IMR-90 (cell line): Measurements from ENCODE around the gene MRGPRE. TPM values are rescaled to one million over a fixed set of nuclear protein-coding genes. Genes with fewer than 3 reads are reported as not detected.
"Not testable (repeated sequence)": the region's sequence is repeated elsewhere in the genome, so short reads cannot be mapped to it uniquely, and the experiment has no call there.

Experiments used
- ATAC-seq: fragments of 200-7000 bp; cut with Tn5 transposase; 2 replicates; pipeline ENCODE4 v1.9.1; 2020; ENCODE audit warnings: low read depth, mild to moderate bottlenecking, moderate library complexity
- BruUV-seq: library from RNA; stranded (reverse); fragments of 400-500 nt; replicated peaks from 2 replicates; lab custom pipeline; 2021; lab: Mats Ljungman, UMichigan
- CTCF ChIA-PET: fragments of 300-600 bp; formaldehyde crosslinking; extraction: SDS; loops from one replicate; lab custom pipeline; 2021; ENCODE audit warnings: antibody characterized with exemption; lab: Yijun Ruan, JAX
- POLR2A ChIA-PET: fragments of 300-600 bp; sonication (Branson Sonifier 250); formaldehyde crosslinking; loops from one replicate; lab custom pipeline; 2022; ENCODE audit warnings: antibody characterized with exemption; ENCODE audit not compliant: unreplicated experiment; lab: Charles Lee
- DNase-seq: peaks from one replicate; pipeline ENCODE4 v3.0.0; 2013
- H2AFZ ChIP-seq: replicated peaks from 2 replicates; pipeline ENCODE3; 2013; ENCODE audit warnings: low read length, mild to moderate bottlenecking; ENCODE audit not compliant: poor library complexity
- H2AK5ac ChIP-seq: 2 replicates; pipeline ENCODE4 v1.6.1; 2013; ENCODE audit warnings: low read depth, low read length, inconsistent platforms
- H2AK9ac ChIP-seq: replicated peaks from 2 replicates; pipeline ENCODE3; 2013; ENCODE audit warnings: mild to moderate bottlenecking, low read depth, low read length, moderate library complexity; ENCODE audit not compliant: poor library complexity
- H2BK120ac ChIP-seq: 2 replicates; pipeline ENCODE4 v1.6.1; 2013; ENCODE audit warnings: low read depth, low read length, inconsistent platforms
- H2BK15ac ChIP-seq: 3 replicates; pipeline ENCODE4 v1.6.1; 2013; ENCODE audit warnings: low read depth, low read length, inconsistent platforms
- H2BK20ac ChIP-seq: 2 replicates; pipeline ENCODE4 v1.6.1; 2013; ENCODE audit warnings: low read depth, mild to moderate bottlenecking, inconsistent platforms, low read length, moderate library complexity
- H2BK5ac ChIP-seq: 2 replicates; pipeline ENCODE4 v1.6.1; 2013; ENCODE audit warnings: mild to moderate bottlenecking, low read depth, low read length, inconsistent platforms; ENCODE audit not compliant: poor library complexity, severe bottlenecking
- H3K14ac ChIP-seq: replicated peaks from 2 replicates; pipeline ENCODE4 v1.6.1; 2013; ENCODE audit warnings: low read depth, low read length, inconsistent platforms
- H3K18ac ChIP-seq: 2 replicates; pipeline ENCODE4 v1.6.1; 2013; ENCODE audit warnings: low read depth, low read length, control low read depth
- H3K23ac ChIP-seq: 2 replicates; pipeline ENCODE4 v1.6.1; 2013; ENCODE audit warnings: low read depth, low read length, inconsistent platforms
- H3K27ac ChIP-seq: 2 replicates; pipeline ENCODE4 v1.5.1; 2013; ENCODE audit warnings: mild to moderate bottlenecking, control low read depth, low read length; ENCODE audit not compliant: insufficient read depth
- H3K27me3 ChIP-seq: 2 replicates; pipeline ENCODE4 v1.6.1; 2013; ENCODE audit warnings: low read length; ENCODE audit not compliant: control insufficient read depth, insufficient read depth
- H3K36me3 ChIP-seq: 2 replicates; pipeline ENCODE4 v1.6.1; 2013; ENCODE audit warnings: low read length, mixed read lengths; ENCODE audit not compliant: control insufficient read depth, insufficient read depth
- H3K4ac ChIP-seq: 2 replicates; pipeline ENCODE4 v1.6.1; 2013; ENCODE audit warnings: low read depth, low read length, inconsistent platforms
- H3K4me1 ChIP-seq: 2 replicates; pipeline ENCODE4 v1.6.1; 2013; ENCODE audit warnings: low read length, mixed read lengths; ENCODE audit not compliant: control insufficient read depth, insufficient read depth
- H3K4me2 ChIP-seq: 2 replicates; pipeline ENCODE4 v1.6.1; 2013; ENCODE audit warnings: low read depth, mild to moderate bottlenecking, control low read depth, low read length, moderate library complexity
- H3K4me3 ChIP-seq: 2 replicates; pipeline ENCODE4 v1.5.1; 2013; ENCODE audit warnings: low read depth, mild to moderate bottlenecking, control low read depth, low read length, moderate library complexity; ENCODE audit not compliant: insufficient read depth
- H3K56ac ChIP-seq: 2 replicates; pipeline ENCODE4 v1.6.1; 2013; ENCODE audit warnings: low read length, inconsistent platforms; ENCODE audit not compliant: insufficient read depth; ENCODE audit errors: extremely low read depth
- H3K79me1 ChIP-seq, 2 experiments: 2 replicates each; pipeline ENCODE4 v1.6.1; 2013; ENCODE audit warnings: low read length in 2 of 2, inconsistent platforms in 1 of 2, low read depth in 1 of 2
- H3K9ac ChIP-seq: 2 replicates; pipeline ENCODE4 v1.6.1; 2013; ENCODE audit warnings: low read depth, low read length, control low read depth
- H3K9me1 ChIP-seq: 2 replicates; pipeline ENCODE4 v1.6.1; 2013; ENCODE audit warnings: low read length, inconsistent platforms; ENCODE audit not compliant: insufficient read depth
- H3K9me3 ChIP-seq: 2 replicates; pipeline ENCODE4 v1.6.1; 2013; ENCODE audit warnings: low read length; ENCODE audit not compliant: control insufficient read depth, insufficient read depth
- H4K20me1 ChIP-seq: 2 replicates; pipeline ENCODE4 v1.6.1; 2013; ENCODE audit warnings: low read length, inconsistent platforms; ENCODE audit not compliant: insufficient read depth
- H4K5ac ChIP-seq: 2 replicates; pipeline ENCODE4 v1.6.1; 2013; ENCODE audit warnings: mild to moderate bottlenecking, low read depth, low read length, control low read depth
- H4K8ac ChIP-seq, 2 experiments: 2 replicates each; pipeline ENCODE4 v1.6.1; 2013; ENCODE audit warnings: low read depth in 2 of 2, low read length in 2 of 2, control low read depth in 1 of 2, inconsistent platforms in 1 of 2
- H4K91ac ChIP-seq: 2 replicates; pipeline ENCODE4 v1.6.1; 2013; ENCODE audit warnings: low read depth, low read length, inconsistent platforms; ENCODE audit not compliant: insufficient read depth
- WGBS, 2 experiments: methylation state at CpG; one replicate each; pipeline versions ENCODE4 v1.1.5 to v1.1.7; 2013; ENCODE audit warnings: missing lambda C conversion rate in 2 of 2; ENCODE audit not compliant: insufficient read length in 1 of 2; ENCODE audit errors: extremely low coverage in 2 of 2; 5-methylcytosine and 5-hydroxymethylcytosine counted together
- dilution Hi-C: fragments of 300-500 bp; cut with HindIII; formaldehyde crosslinking; loops from one replicate; pipeline ENCODE4 v1.14.3; 2018; ENCODE audit warnings: low sequenced_read_pairs; ENCODE audit not compliant: unreplicated experiment
- in situ Hi-C: fragments of 300-500 bp; cut with MboI; formaldehyde crosslinking; loops from 3 replicates; pipeline ENCODE4 v1.14.3; 2019; ENCODE audit warnings: low sequenced_read_pairs, inconsistent platforms, mixed read lengths
- intact Hi-C: fragments of 100-400 bp; cut with micrococcal nuclease; formaldehyde crosslinking; loops from 2 replicates; pipeline ENCODE4 v1.10.0; 2022
- polyA plus RNA-seq, 3 experiments: library from polyadenylated mRNA; depleted of rRNA; stranded (reverse); fragments of >200 nt; gene quantifications; 2 replicates each; pipeline ENCODE4 v1.2.3, GENCODE V29; 2012; ENCODE audit warnings: low replicate concordance in 1 of 3
- total RNA-seq: library from RNA; depleted of rRNA; stranded (reverse); fragments of >200 nt; gene quantifications from 2 replicates; pipeline ENCODE4 v1.2.3, GENCODE V29; 2012

Gene MRGPRE
- total and polyA plus RNA-seq, 2 of the 4 experiments (the other 2 are of a cell fraction): not detected

DNA sequence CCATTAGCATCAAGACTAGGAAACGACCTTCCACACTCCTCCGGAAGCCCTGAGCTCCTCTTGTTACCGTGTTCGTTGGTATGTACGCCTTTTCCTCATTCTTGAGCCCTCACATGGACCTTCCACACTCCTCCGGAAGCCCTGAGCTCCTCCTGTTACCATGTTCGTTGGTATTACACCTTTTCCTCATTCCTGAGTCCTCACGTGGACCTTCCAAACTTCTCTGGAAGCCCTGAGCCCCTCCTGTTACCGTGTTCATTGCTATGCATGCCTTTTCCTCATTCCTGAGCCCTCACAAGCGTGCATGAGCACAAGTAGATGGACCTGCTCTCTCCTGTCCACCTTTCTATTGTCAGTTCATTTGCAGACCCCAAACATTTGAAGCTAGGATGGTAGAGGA, 48.4 kb upstream of the MRGPRE start:
- H2BK15ac ChIP-seq, H3K27me3 ChIP-seq, ATAC-seq, H2AFZ ChIP-seq, H3K9me3 ChIP-seq, POLR2A ChIA-PET, H3K14ac ChIP-seq, H4K8ac ChIP-seq, H2AK9ac ChIP-seq, H3K27ac ChIP-seq, H4K20me1 ChIP-seq, DNase-seq, H3K23ac ChIP-seq, H4K91ac ChIP-seq, H3K79me1 ChIP-seq, H3K9ac ChIP-seq, H2AK5ac ChIP-seq, H3K18ac ChIP-seq, H2BK120ac ChIP-seq, CTCF ChIA-PET, H3K36me3 ChIP-seq, H3K4me2 ChIP-seq, H2BK5ac ChIP-seq, H2BK20ac ChIP-seq, H4K5ac ChIP-seq, in situ Hi-C loops, H3K9me1 ChIP-seq, H3K4ac ChIP-seq, intact Hi-C loops, H3K4me1 ChIP-seq, H3K56ac ChIP-seq, dilution Hi-C loops, H3K4me3 ChIP-seq, BruUV-seq: not testable (repeated sequence)
- WGBS, 2 experiments: no CpG with 5 or more reads among the region's 10 CpGs

DNA sequence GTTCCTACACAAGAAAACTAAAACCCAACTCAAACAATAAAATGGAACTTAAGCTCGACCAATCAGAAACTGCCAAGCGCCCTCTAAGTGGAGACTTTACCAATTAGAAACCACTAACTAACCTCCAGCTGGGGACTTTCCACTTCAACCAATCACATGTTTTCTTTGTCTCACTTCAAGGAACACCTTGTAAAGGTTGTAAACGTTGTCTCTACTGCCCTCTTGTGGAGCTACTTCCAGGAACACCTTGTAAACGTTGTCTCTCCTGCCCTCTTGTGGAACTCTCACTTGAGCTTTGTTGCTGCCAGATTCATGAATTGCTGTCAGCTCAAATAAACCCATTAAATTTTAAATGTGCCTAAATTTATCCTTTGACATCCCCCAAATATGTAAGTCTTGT, 46.7 kb upstream of the MRGPRE start:
- H3K18ac ChIP-seq, H2BK20ac ChIP-seq, H2BK120ac ChIP-seq, H3K4me2 ChIP-seq, in situ Hi-C loops, H2AK9ac ChIP-seq, H3K27ac ChIP-seq, H3K4ac ChIP-seq, H4K91ac ChIP-seq, H3K4me3 ChIP-seq, H3K79me1 ChIP-seq, dilution Hi-C loops, DNase-seq, H3K56ac ChIP-seq, H4K5ac ChIP-seq, H2AK5ac ChIP-seq, H3K9ac ChIP-seq, H3K36me3 ChIP-seq, H3K9me3 ChIP-seq, H4K8ac ChIP-seq, H3K23ac ChIP-seq, H3K4me1 ChIP-seq, H3K27me3 ChIP-seq, H3K14ac ChIP-seq, H2AFZ ChIP-seq, CTCF ChIA-PET, intact Hi-C loops, H3K9me1 ChIP-seq, H2BK5ac ChIP-seq, BruUV-seq, POLR2A ChIA-PET, H4K20me1 ChIP-seq, ATAC-seq, H2BK15ac ChIP-seq: not testable (repeated sequence)
- WGBS, 2 experiments: no CpG with 5 or more reads among the region's 4 CpGs
